DLD1 (cell line): ENCODE results near the gene TTLL4.

Experiments
- in situ Hi-C: cut with HindIII; loops from 2 replicates; pipeline ENCODE4 v1.10.0; 2017; ENCODE audit warnings: low sequenced_read_pairs

The TTLL4 gene

DNA sequence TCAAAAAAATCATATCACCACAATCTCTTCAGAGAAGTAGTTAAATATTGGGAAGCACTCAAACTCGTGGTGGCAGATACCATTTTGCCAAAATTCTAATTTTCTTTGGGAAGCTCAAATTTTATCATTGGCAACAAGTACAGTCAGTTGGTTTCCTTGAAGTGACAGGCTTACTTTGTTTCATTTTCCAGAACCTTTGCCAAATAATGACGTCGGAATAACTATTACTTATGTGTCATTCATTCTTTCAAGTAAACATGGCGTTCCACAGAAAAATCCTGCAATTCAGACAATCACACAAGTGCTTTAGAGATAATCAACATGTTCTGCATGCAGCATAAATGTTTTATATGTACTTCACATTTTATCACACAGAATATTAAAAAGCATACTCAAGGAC lies 5.4 kb downstream of the TTLL4 start:
- in situ Hi-C loops, result no loop called here

DNA sequence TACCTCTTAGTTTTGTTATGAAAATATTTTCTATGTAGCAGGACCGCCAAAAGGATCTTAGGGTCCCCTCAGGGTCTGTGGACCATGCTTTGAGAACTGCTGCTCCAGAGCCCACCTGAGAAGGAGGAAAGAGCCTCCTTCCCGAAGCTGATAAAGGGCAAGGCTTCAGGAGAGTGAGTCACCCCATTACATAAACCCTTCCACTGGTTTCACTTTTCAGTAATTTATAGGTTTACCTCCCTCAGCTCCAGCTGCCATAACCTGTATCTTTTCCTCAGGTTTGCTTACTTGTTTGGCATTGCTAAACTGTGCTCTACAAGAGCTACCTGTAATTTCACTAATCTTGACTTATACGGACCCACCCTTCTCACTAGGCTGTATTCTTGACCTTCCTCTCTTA lies 6.6 kb downstream of the TTLL4 start:
- in situ Hi-C loops, result no loop called here

DNA sequence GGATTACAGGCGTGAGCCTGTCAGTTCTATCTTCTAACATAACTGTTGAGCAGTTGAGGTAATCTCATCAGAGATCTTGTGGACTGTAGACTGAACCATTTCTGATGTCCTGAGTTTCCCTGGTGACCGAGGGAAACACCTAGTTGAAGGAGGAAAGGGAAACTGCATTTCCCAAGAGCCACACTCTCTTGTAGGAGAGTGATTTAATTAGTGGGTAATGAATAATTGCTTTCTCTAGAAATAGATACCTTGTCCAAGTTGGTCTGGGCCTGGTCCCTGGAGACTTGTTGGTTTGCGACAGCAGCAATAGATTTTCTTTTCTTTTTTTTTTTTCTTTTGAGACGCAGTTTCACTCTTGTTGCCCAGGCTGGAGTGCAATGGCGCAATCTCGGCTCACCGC lies 7.4 kb downstream of the TTLL4 start:
- in situ Hi-C loops, result no loop called here

DNA sequence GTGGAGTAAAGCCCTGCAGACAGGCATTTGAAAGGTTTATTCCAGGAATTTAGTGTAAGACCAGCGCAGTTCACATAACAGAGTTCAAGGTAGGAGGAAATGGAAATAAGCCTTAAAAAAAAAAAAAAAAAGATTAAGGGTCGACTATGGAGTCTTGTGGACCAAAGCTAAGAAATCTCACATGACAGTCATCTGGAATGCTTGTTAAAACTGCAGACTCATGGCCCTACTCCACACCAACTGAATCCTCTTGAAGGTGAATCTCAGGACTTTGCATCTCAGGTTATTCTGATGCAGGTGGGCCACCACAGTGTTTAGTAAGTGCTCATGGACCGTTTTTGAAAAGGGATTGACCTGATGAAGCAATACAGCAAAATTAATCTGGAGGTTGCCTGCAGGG lies 8.8 kb downstream of the TTLL4 start:
- in situ Hi-C loops, result no loop called here

DNA sequence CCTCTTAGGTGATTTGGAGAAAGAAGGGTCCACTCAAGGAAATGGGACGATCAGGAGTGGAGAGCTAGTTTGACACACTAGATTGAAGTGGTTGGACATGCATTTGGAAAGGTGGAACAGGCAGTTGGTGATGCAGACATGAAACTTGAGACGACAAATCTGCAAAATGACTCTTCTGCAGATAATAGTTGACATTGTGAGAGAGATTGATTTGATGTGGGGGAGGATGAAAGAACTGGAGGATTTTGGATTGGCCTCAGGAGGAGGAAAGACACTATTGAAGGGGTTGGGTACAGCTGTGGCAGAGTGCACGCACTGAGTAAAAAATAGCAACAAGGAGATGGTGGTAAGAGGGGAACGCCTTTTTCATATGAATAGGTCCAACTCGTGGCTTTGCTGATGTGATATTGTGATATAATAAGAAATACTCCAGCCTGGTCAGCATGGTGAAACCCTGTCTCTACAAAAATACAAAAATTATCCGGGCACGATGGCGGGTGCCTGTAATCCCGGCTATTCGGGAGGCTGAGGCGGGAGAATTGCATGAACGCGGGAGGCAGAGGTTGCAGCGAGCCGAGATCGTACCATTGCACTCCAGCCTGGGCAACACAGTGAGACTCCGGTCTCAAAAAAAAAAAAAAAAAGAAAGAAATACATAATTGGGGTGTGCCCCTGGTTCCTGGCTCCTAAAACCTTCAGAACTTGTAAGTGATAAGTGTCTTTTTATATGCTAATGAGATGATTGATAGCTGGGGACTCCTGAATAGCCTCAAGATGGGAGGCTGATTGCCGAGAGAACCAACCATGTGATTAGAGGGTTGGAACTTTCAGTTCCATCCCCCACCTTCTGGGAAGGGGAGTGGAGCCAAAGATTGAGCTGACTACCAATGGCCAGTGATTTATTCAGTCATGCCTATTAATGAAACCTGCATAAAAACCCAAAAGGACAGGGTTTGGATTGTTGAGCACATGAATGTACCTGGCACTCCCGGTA lies 9.7 kb downstream of the TTLL4 start:
- in situ Hi-C loops, result no loop called here

DNA sequence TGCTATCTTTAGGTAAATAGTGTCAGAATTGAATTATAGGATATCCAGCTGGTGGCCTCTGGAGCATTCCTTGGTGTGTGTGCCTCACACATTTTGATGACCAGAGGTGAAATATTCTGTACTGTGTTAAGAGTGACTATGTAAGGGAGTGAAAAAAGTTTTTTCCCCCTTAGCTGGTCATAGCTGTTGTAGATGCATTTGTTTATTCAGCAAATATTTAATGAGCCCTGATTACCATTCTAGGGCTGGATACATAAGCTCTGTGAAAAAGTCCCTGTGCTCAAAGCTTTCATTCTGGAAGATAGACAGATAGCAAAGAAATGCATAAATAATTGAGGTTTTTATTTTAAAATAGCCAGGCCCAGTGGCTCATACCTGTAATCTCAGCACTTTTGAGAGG lies 10.9 kb downstream of the TTLL4 start:
- in situ Hi-C loops, result no loop called here

- in situ Hi-C loops, result no loop called here
Measured at GRCh38 chr2:218721934-218722333, 11.3 kb downstream of the TTLL4 start.

GRCh38 chr2:218722419-218722818 lies 11.8 kb downstream of the TTLL4 start:
- in situ Hi-C loops, result no loop called here

DNA sequence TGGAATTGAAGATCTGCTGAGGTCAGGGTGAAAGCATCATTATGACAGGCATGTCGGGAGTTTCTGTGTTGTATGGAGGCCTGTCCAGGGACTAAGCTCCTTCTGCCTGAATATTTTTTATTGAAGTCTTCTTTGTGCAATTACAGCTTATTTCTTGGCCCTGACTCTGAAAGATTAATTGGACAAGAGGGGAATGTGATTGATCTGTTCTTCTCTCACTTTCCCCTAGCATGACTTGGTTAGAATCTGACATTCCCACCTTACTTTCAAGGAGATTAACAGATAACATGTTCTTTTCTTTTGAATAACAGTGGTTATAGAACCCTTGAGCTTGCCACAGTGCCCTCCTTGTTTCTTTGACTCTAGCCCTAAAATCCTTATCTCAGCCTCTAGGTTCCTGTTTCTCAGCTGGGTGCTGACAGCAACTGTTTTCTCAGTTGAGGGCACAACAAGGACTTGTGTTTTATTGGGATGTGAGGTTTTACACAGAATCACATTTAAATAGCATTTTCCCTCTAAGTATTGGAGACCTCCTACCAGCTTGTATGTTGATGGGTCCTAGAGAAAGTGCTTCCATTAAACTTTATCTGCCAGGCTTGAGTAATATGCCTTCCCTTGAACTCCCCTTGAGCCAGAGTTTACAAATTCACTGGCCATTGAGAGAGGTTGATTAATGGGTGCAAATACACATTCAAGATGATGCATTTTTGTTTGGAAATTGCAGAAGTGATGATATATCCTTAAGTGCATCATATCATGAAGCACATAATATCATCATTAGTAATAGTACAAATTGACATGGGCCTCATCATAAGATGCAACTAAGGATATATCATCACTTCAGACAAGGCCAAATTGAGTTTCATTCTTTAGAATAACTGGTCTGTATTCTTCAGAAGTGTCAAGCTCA lies 12.5 kb downstream of the TTLL4 start:
- in situ Hi-C loops, result no loop called here

GRCh38 chr2:218726004-218726574 lies 15.5 kb downstream of the TTLL4 start:
- in situ Hi-C loops, result no loop called here

GRCh38 chr2:218727502-218728165 lies 17.0 kb downstream of the TTLL4 start:
- in situ Hi-C loops, result no loop called here

- in situ Hi-C loops, result no loop called here
Measured at GRCh38 chr2:218729640-218730039, 19.0 kb downstream of the TTLL4 start.

GRCh38 chr2:218732052-218732760 lies 21.6 kb downstream of the TTLL4 start:
- in situ Hi-C loops, result no loop called here

DNA sequence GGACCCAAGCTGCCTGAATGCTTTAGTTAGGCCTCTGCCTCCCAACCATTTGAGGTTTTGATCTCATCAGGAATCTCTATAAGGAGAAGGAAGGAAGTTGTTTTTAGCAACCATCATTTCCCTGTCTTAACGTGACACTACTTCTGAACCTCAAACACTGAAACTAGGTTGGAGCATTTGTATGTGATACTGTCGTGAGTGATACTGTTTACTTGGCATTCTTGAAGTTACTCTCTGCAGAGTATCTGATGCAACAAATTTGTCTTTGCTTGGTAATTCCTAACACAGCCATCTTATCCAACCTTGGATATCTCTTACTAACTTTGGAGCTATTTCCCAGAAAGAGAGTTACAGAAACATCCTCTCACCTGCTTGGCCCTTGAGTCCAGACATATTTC lies 22.1 kb downstream of the TTLL4 start:
- in situ Hi-C loops, result no loop called here

DNA sequence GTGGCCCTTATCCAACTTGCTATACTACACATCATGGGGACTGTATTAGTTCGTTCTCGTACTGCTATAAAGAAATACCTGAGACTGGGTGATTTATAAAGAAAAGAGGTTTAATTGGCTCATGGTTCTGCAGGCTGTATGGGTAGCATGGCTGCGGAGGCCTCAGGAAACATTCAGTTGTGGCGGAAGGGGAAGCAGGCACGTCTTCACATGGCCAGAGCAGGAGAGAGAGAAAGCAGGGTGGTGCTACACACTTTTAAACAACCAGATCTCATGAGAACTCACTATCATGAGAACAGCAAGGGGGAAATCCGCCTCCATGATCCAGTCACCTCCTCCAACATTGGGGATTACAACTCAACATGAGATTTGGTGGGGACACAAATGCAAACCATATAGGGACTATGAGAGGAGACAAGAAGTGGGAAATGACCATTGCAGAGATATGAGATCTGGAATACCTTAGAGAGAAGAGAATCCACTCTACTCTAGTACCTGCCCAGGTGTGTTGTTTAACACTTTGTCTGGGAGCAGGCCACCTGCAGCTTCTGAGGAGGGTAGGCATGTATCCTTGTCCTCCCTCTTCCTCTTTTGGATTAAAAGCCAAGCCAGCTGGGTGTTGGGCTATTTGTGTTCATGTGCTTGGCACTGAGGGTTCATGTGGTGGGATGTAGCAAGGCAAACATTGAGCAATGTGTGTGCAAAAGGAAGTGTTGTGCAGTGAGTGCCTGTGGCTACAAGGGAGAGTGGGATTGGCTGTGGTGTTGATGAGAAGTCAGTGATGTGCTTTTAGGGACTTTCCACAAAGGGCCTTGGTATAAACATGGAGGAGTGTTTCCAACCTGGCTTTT lies 22.8 kb downstream of the TTLL4 start:
- in situ Hi-C loops, result no loop called here

DNA sequence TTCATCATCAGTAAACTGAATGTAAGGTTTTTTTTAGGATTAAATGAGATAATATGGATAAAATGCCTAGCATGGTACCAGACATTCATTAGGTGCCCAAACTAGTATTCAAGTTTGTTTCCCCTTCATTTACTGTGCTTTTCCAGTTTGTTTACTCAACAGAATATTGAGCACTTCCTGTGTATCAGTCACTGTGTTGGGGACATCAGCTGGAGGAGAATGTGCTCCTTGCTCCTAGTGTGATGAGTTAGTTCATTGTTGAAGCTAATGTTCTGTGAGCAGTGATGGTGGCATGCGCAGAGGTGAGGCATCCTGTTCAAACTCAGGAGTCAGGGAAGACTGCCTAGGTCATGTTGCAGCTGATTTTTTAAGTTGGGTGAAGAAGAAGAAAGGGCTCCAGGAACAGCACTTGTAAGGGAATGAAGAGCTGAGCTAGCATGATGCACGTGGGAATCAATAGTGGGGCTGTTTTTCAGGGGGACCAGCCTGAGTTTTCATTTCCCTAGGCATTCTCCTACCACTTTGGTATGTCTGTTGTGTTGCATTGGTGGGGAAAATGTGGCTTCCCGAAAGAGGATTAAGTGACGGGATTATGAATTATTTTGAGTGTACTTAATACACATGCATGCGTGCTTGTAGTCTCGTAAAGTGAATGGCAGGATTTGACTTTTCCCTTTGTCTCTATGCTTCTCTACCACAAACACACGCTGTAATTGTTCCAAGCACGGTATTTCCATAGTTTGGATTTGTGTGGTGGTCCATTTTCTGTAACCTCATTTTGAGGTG lies 23.7 kb downstream of the TTLL4 start:
- in situ Hi-C loops, result no loop called here

DNA sequence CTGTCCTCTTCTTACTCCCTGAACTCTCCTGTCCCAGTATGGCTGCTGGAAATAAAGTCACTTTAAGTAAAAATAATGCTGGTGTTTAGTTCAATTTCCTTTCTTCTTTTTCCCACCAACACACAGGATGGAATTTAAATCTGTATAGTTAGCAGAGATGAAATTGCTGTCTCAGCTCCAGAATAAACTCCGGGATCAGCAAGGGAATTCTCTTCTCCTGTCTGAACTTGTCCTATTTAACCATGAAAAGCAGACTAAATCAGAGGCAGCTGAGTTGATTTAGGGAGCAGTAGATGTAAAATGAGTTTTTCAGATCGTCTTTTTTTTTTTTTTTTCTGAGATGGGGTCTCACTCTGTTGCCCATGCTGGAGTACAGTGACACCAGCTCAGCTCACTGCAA lies 25.9 kb downstream of the TTLL4 start:
- in situ Hi-C loops, result no loop called here

DNA sequence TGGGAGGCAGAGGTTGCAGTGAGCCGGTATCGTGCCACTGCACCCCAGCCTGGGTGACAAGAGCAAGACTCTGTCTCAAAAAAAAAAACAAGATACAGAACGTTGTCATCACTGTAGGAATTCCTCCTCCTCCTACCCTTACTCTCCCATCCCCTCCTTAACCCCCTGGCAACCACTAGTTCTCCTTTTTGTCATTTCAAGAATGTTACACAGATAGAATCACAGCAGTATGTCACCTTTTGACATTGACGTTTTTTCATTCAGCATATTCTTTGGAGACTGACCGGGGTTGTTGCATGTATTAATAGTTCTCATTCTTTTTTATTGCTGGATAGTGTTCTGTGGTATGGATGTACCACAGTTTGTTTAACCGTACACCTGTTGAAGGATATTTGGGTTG lies 32.4 kb downstream of the TTLL4 start:
- in situ Hi-C loops, result no loop called here

DNA sequence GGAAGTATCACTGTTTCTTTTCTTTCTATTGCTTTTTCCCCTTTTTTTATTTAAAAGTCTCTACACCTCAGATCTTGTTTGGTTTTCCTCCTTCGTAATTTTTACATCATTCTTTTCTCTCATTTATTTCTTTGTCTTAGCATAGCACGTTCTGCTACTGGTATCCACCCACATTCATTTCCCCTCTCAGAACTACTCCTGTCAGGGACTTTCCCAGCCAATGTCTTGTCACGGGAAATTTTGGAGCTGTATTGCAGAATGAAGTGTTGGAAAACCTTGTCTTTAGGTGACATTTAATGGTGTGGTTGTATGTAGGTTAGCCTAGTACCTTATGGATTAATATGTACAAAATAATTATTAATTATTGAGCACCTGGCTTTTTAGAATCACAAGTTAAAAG lies 34.0 kb downstream of the TTLL4 start:
- in situ Hi-C loops, result no loop called here
